ENCODE results near the gene ISY1. TPM values are rescaled to one million over a fixed set of nuclear protein-coding genes. Genes with fewer than 3 reads are reported as not detected.
A peak's percentile ranks its signal among the peaks of the same experiment; 100 is the strongest.

Gene ISY1
- total RNA-seq, 1 donor from 2014 or later = 30.3 TPM

DNA sequence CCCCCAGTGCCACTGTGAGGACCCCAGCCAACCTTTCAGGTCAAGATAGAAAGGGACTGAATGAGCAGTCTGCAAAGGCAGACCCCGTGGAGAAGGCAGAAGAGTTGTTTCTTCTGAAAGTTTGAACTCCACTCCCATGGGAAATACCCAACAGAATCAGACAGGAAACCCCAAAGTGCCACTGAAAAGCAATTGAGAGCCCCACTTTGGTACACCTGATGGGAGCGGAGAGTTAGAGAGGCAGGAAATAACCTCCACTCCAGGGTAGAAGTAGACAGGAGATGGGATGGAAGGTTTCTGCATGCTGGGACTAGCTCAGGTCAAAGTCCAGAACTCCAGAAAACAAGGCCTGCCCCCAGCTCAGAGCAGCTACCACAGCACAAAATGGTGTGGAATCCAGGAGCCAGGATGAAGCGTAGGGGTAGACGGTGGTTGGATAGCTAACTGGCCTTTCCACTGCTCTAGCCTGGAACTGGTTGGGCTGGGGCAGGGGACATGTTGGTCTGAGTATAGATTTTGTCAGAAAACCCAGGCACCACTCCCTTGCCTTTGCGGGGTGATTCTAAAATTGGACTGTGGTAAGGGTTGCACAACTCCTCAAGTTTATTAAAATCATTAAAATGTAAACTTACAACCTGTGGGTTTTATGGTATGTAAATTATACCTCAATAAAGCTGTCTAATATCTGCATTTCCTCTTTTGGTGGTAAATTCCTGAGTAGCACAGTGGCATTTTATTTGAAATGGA lies 37.4 kb downstream of the ISY1 start:
- Histone ChIP-seq H3K4me1 (peaks cover 20% of the 10 kb centered on the region), H3K9me3 (no peaks in the 10 kb centered on the region), H3K27me3 (no peaks in the 10 kb centered on the region), H3K36me3 (peaks cover 13% of the 10 kb centered on the region), H3K27ac (peak overlapping the region; percentile 72), H3K4me3 (no peak overlapping the region)
- ATAC-seq (no peak), DNase-seq (peak; percentile 37)
- intact Hi-C loops (cut with DNase I) = no loop called here
- no peak for TF ChIP-seq CTCF (IDR thresholded peaks at IDR 0.05)

- TF ChIP-seq CTCF (IDR thresholded peaks at IDR 0.05) = no peak
- peaks cover 6% of the 10 kb centered on the region for H3K36me3 ChIP-seq
- intact Hi-C loops (cut with DNase I) = no loop called here
- H3K27me3 ChIP-seq = no peaks in the 10 kb centered on the region
- no peaks in the 10 kb centered on the region for H3K9me3 ChIP-seq
- peaks cover 25% of the 10 kb centered on the region for H3K4me1 ChIP-seq
- peak overlapping the region; percentile 72 for H3K27ac ChIP-seq
- ATAC-seq = no peak
- DNase-seq = no peak
- no peak overlapping the region for H3K4me3 ChIP-seq
These were observed 38.4 kb downstream of the ISY1 start for GRCh38 chr3:129122412-129123011.

DNA sequence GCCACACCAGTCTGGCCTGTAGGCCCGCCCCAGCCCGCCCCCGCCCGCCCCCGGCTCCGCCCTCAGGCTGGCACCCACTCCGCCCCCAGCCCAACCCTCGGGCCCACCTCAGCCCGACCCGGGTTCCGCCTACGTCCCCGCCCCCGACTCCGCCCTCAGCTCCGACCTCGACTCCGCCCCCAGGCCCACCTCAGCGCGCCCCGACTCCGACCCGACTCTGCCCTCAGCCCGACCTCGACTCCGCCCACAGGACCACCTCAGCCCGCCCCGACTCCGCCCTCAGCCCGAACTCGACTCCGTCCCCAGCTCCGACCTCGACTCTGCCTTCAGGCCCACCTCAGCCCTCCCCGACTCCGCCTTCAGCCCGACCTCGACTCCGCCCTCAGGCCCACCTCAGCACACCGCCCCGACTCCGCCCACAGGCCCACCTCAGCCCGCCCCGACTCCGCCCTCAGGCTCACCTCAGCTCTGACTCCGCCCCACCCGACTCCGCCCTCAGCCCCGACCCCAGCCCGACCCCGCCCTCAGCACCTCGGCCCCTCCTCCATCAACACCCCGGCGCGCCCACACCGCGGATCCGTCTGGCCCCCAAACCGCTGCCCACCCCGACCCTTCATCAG lies 39.0 kb downstream of the ISY1 start, which contains the start of gene RAB43:
Gene RAB43, minus strand, starts transcription at position 13 of the 620 bp plus-strand sequence. CDS start 315 bp downstream, outside the sequence.
- intact Hi-C loops (cut with DNase I) = no loop called here

GRCh38 chr3:129121016-129121791 lies 39.7 kb downstream of the ISY1 start:
- Histone ChIP-seq H3K36me3 (no peaks in the 10 kb centered on the region), H3K9me3 (no peaks in the 10 kb centered on the region), H3K27me3 (no peaks in the 10 kb centered on the region), H3K27ac (peak overlapping the region; percentile 89), H3K4me3 (peak overlapping the region; percentile 64), H3K4me1 (peaks cover 38% of the 10 kb centered on the region)
- DNase-seq = no peak
- peak; percentile 79 for ATAC-seq
- TF ChIP-seq CTCF (IDR thresholded peaks at IDR 0.05) = no peak
- intact Hi-C loops (cut with DNase I) = no loop called here

More for the DNA sequence above, 39.0 kb downstream of the ISY1 start, which contains the start of gene RAB43:
- peak; percentile 94 for DNase-seq
- TF ChIP-seq CTCF (IDR thresholded peaks at IDR 0.05) = no peak
- H3K36me3 ChIP-seq = peaks cover 3% of the 10 kb centered on the region
- no peaks in the 10 kb centered on the region for H3K27me3 ChIP-seq
- H3K9me3 ChIP-seq = no peaks in the 10 kb centered on the region
- peak within 1 kb of the TSS; percentile 64 for H3K4me3 ChIP-seq
- peak within 1 kb of the TSS; percentile 89 for H3K27ac ChIP-seq
- peaks cover 31% of the 10 kb centered on the region for H3K4me1 ChIP-seq
- peak; percentile 84 for ATAC-seq

- H3K4me1 ChIP-seq = peaks cover 46% of the 10 kb centered on the region
- DNase-seq (peak; percentile 93), ATAC-seq (peak; percentile 70)
- no peaks in the 10 kb centered on the region for H3K27me3 ChIP-seq
- no peaks in the 10 kb centered on the region for H3K9me3 ChIP-seq
- H3K27ac ChIP-seq = peak overlapping the region; percentile 89
- peak overlapping the region; percentile 64 for H3K4me3 ChIP-seq
- peak; percentile 36 for TF ChIP-seq CTCF (IDR thresholded peaks at IDR 0.05)
- intact Hi-C loops (cut with DNase I) = no loop called here
- H3K36me3 ChIP-seq = peaks cover under 1% of the 10 kb centered on the region
These were observed 40.4 kb downstream of the ISY1 start for GRCh38 chr3:129120254-129121004.

Data from upper lobe of right lung (tissue), 1 donor.